NCI-H187 (cell line): Measurements from ENCODE around the gene NMD3.
"Not testable (repeated sequence)": the region's sequence is repeated elsewhere in the genome, so short reads cannot be mapped to it uniquely, and the experiment has no call there.

ENCODE experiments used
- DNase-seq, 2 experiments: peaks; one replicate each; lab custom pipeline; 2025; lab: John Stamatoyannopoulos, UW

The NMD3 gene

DNA sequence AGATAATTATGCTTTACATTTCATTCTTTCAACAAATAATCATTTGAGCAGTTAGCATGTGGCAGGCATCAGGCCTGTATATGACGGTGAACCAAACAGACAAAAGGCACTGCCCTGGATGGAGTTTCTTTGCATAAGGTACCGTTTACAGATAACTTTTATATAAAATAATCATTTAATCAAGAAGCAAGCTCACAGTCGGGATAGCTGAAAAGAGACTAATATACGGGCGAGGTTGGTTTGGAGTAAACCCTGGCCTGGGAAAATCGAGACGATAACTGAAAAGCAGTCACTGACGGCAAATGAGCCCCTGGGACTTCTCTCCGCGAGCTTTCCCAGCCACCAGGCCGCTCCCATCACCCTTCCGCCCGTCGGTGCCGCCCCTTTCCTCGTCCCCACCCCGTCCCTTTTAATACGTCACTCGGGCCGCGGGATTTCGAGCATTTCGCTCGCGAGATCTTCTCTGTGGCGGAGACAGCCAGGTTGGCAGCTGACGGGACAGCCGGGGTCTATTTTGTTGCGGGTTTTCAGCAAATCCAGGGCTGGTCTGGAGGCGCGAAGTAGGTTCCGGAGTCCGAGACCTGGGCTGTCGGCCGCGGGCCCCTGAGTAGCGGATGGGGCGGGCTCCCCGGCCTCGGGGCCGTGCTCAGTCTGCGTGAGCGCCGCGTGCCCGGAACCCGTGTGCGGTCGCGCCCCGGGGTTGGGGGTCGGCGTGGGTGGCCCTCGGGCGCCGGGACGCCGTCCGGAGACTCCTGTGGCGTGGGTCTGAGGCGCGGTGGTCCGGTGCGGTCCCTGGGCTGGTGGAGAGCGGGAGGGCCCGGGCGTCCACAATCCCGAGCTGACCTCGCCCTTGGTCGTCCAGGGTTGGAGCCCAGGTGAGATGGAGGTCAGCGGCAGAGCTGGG is at the start of gene NMD3:
Gene NMD3 (plus strand): TSS at position 462 of the 904 bp plus-strand sequence. CDS start 703 bp downstream, outside the sequence.
- peak; percentile 54 to 88 for DNase-seq

DNA sequence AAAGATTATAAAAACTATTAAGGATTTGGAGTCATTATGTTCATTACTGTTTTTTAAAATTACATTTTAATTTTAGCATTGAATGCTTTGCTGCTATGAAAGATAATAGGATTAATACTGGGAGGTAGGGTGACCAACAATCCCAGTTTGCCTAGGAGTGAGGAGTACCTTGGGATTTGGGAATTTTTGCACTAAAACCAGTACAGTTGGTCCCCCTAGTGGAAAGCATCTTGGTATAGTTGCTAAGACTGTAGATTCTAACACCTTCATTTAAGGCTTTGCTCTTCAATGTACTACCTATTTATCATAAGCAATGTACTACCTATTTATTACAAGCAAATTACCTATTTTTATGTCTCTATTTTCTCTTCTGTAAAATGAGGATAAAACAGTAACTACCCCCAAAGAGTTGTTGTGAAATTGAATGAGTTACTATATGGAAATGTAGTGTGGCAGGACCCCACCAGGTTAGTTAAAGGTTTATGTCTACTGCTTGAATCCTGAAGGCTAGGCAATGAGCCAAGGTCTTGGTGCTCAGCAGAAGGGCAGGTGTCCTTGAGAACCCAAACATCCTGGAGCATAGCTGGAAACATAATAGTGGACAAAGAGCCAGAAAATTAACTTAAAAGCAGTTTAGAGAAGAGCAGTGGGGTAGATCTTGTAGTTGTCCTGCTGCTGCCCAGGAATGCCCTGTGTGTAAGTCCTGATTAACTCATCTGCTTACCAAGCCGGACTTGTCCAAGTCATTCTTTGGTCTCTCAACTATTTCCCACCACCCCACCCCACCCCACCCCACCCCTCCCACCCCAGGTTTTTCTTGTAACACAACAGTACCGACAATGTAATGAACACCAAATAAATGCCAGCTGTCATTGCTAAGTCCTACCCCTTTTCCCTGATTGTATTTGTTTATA is 49.2 kb upstream of the NMD3 start:
- DNase-seq, result no peak

DNA sequence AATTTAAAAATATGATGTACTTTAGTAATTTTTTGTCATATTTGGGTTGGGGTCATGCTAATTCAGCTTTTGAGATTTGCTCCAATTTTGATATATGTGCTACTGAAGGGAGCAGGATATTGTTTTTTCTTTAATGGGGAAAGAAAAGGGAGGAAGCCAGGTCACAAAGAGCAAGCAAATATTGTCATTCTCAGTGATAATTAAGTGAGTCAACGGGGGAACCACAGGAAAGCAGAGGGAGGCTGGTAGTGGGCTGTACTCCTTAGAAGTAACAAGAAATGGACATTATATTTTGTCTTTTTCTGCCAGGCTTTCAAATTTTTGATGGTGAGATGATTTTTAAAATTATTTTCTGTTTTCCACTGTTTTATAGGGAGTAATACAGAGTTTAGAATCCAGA is 45.6 kb upstream of the NMD3 start:
- no peak for DNase-seq

DNA sequence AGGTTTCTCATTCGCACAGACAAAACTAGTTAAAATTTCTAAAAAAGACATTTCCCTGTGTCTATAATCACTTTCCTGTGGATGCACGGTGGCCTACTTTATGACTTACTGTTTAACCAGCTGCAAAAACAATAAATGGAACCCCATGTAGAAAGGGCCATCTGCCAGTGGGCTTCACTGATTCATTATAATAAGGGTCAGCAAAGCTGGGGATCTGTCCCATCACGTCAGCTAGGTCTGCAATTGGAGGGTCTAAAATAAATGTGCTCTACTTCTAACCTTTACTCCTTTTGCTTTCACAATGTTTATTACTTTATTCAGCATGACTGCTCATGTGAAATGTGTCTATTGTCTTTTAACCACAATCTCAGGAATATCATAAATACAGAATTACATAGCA is 43.1 kb upstream of the NMD3 start:
- no peak for DNase-seq

DNA sequence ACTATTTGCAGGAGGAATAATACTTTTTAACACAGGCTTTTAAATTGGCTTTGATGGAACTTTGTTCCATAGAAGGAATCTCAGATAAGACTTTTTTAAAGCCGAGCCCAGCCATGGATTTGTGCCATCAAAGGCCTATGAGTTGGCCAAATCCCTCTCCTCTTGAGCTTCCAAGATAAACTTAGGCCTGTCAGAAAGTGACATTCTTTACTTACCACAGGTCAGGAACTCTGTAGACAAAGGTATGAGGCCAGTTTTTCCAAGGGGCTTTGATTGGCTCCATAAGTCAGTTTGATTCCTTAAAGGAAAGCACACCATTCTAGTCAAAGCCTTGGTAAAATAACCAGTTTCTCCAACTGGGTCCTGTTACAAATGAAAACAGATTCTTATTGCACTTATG is 39.7 kb upstream of the NMD3 start:
- not testable (repeated sequence) for DNase-seq

DNA sequence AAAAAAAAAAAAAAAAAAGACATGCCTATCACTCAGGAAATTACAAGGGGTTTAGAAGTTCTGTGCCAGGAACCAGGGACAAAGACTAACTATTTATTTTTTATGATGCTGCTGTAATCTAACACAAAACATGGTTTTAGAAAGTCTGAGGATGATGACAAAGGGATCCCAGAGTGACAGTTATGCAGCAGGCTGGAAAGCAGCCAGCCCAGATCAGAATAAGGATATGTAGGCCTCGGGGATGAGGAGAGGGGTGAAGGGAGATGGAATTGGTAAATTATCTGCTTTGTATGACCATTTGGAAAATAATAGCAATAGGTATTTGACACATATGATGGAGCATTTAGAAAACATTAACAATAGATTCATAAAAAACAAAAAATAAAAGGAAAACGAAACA is 34.1 kb upstream of the NMD3 start:
- no peak for DNase-seq

DNA sequence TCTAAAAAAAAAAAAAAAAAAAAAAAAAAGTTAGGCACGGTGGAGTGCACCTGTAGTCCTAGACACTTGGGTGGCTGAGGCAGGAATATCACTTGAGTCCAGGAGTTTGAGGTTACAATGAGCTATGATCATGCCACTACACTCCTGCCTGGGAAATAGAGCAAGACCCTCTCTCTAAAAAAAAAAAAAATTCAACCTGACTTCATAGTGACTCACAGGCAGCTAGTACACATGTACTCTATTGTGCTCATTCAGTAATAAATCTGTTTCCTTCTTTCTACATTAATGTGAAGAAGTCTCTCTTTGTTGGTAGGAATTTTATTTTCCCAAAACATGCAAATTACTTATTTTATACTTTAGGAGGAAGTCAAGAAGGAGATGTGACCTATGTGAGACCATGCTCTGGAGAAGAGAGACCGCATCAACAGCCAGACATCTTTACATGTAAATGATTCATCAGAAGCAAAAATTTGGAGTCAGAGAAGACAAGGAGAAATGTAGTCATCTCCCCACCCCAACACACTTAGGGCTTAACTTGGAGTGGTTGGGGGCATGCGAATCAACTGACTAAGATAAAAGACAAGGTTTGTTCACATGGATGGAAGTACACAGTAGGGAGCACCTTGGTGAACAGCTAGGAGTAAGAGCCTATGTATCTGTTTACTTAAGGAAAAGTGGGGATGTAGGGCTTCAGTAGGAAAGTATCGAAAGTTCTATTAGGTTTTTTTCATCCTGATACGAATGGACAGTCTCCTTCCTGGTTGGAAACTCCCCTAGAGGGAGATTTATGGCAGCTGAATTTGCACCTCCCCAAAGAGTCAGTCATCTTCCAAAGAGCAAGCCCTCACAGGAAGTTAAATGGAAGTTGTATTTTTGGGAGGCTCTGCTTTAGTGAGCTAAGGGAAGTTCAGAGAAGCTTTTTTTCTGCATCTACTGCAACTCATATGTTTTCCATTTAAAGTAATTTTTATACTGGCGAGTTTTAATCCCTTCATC is 23.0 kb upstream of the NMD3 start:
- DNase-seq, result no peak

DNA sequence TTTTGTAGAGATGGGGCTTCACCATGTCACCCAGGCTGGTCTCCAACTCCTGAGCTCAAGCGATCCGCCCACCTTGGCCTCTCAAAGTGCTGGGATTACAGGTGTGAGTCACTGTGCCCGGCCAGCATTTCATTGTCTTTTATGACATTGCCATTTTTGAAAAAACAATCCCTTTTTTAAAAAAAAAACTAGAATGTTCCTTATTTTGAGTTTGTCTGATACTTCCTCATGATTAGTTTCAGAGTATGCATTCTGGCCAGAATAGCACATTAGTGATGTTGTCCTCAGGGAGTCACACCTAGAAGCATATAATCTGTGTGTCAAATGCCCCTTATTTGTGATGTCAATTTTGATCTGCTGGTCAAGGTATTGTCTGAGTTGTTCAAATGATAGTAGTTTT is 21.2 kb upstream of the NMD3 start:
- DNase-seq, result no peak

DNA sequence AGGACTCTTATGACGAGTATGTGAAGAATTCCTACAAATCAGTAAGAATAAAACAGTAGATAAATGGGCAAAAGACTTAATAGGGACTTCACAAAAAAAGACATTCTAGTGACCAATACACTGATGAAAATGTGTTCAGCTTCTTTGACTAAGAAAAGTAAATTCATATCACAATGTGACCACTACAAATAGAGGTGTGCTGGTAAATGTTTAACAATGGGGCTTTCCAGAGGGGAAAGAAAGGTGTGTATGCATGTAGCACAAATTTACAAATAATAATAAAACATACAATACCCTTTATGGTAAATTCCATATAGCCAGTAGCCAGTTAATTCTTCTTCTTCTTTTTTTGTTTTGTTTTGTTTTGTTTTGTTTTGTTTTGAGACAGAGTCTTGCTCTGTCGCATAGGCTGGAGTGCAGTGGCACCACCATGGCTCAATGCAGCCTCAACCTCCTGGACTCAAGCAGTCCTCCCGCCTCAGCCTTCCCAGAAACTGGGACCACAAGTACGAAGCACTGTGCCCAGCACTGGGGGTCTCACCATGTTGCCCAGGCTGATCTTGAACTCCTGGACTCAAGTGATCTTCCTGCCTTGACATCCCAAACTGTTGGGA is 17.5 kb upstream of the NMD3 start:
- DNase-seq, result no peak

DNA sequence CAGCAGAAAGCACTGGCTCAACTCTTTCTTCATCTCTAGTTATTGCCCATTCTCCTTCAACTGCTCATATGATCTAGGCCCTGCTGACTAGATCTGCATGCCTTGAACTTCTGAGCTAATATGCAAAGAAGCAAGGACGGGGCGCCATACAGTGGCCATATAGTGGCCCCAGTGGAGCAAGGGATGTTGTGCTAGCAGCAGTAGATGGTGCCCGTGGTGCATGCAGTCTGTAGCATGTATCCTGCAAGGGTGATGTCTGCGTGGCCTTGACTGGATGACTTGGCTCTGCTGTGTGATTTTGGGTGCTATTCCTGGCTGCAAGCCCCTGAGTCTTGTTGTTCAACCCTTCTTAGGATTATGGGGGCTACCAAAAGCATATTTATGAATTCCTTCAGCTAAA is 12.2 kb upstream of the NMD3 start:
- no peak for DNase-seq

DNA sequence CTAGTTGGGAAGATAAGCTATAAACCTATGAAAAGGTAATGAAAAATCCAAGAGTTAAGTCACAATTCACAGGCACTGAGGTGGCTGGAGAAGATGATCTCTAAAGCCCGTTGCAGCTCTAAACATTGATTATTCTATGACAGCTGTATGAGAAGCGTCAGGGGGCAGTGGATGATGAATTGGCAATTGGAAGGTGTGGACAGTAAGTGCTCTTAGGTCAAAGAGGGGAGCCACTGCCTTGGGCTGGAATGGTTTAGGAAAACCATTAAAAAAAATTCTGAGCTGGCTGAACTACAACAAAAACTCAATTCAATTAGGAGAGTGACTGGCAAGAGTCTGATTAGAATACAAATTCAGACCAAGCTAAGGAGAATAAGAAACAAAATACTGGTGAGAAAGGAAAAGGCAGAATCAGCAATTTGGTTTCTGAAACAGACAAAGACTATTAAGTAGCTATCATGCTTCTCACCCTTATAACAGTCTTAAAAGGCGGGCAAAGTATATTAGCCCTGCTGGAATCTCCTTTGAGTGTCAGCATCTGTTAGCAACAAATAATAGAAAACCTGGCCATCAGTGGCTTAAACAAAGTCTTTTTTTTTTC is 8.8 kb upstream of the NMD3 start:
- DNase-seq, result no peak

DNA sequence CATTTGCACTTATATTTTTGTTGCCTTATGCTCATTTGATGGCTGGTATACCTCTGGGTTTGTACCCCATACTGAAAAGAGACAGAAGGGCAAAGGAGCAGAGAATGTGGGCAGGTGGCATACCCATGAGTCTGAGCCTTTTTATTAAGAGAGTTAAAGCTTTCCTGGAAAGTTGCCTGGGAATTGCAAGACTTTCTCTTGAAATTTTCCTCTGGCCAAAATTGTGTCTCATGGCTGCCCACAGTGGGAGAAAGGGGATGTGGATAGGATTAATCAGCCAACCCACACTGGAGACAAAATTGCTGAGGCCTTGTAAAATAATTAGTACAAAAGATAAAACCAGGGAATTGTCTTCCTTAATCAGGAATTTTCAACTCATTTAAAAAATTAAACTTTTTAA is 8.2 kb upstream of the NMD3 start:
- DNase-seq, result no peak

DNA sequence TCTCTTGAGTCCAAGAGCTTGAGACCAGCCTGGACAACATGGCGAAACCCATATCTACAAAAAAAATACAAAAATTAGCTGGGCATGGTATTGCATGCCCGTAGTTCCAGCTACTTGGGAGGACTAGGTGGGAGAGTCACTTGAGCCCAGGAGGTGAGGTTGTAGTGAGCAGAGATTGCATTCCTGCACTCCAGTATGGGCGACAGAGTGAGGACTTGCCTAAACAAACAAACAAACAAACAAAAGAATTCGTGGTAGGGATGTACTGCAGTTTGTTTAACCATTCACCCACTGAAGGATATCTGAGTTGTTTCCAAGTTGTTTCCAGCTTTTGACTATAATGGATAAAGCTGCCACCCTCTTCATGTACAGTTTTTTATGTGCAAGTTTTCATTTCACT is 7.5 kb upstream of the NMD3 start:
- DNase-seq, result no peak

DNA sequence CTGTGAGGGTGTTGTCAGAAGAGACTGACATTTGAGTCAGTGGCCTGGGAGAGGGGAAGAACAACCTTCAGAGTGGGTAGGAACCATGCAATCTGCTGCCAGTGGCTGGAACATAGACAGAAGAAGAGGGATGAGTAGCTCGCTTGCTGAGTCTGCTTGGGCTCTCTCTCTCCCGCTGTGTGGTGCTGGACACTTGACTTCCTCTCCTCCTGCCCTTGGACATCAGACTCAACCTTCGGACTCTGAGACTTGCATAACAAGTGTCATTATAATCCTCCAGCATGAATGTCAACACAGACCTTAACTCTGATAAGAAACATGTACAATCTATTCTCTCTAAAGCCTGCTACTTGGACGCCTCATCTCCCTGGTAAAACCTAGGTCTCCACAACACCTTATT is 5.9 kb upstream of the NMD3 start:
- no peak for DNase-seq

DNA sequence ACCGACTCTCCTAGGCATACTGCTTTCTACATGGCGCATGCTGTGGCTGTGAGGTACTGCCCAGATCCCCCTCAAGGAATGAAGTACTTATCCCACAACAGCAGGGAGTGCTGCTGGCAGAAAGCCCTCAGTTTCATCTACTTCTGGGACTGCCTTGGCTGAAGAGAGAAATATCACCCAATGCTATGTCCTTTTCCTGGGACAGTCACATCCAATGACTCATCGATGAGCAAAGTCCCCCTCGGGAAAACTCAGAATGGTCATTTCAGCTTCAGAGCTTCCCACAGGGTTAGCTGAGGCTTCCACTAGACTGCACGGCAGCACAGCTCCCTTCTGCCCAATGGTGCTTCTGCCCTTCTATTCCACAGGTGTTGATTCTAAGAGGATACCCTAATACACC is 3.6 kb upstream of the NMD3 start:
- no peak for DNase-seq

DNA sequence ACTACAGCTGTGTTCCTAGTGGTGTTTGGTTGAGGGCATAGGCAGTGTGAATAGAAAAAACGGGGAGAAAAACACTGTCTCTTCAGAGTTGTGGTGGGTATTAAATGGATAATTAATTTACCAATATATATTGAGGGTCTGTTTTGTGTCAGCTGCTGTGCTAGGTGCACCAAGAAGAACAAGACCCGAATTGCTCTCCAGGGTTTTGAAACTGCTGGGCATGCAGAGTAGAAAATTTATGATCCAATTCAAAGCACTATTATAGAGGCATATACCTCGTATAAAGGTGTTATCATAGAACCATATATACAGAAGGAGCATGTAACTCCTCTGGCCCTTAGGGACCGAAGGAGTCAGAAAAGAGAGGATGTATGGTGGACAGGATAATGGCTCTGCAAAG is 1.6 kb upstream of the NMD3 start:
- no peak for DNase-seq

DNA sequence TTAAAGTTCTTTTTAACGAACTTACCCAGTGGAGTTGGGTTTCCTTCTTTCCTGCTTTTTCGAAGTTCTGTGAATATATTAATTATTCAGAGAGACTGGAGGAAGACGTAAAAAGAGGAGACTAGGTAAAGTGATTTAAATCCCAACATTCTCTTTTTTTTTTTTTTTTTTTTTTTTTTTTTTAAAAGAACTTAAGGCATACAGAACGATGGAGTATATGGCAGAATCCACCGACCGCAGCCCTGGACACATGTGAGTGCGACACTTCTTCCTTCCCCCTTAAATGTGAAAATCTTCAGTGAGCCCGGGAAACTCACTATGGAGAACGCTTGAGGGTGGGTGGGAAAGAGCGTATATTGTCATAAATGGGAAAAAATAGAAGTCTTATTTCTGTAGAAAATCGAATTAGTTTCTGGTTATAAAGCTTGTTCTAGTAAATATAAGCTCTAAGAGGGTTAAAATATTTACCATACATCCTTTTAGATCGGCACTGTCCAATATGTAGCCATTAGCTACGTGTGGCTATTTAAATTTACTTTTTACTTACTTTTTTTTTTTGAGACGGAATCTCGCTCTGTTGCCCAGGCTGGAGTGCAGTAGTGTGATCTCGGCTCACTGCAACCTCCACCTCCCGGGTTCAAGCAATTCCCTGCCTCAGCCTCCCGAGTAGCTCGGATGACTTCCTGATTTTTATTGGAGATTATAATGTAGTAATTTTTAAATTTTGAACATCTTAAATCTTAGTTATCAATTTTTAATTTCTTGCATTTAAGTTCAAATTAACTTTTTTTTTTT is 892 bp downstream of the NMD3 start:
- no peak for DNase-seq

DNA sequence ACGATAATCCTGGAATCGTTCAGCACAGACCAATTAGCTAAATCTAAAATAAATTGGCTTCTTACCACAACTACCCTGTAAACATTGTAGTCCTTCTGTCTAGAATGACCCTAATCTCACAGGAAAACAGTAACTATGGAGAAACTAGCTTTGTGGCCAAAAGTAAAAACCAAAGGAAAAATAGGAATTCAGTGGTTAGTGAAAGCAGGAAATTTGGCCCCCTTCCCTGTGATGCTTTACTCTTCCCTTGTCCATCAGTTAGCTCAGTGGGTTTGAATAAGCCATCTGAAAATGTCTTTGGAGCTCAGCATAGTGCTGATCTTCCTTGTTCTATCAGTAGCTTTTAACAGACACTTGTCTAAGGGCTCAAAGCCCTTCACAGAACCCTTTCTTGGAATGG is 1.6 kb downstream of the NMD3 start:
- DNase-seq, result no peak

DNA sequence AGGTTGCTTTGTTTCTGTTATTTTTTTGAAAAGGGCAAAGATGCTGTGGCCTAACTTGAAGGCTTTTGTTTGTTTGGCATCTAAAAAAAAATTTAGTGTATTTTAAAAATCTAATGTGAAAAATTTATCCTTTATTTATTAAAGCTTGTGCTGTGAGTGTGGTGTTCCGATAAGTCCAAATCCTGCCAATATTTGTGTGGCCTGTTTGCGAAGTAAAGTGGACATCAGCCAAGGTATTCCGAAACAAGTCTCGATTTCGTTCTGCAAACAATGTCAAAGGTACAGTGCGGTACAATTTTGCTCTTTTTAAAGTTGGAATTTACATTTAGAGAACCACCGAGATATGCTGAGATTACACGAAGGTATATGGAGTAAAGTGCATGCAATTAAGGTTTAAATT is 3.7 kb downstream of the NMD3 start:
- no peak for DNase-seq

DNA sequence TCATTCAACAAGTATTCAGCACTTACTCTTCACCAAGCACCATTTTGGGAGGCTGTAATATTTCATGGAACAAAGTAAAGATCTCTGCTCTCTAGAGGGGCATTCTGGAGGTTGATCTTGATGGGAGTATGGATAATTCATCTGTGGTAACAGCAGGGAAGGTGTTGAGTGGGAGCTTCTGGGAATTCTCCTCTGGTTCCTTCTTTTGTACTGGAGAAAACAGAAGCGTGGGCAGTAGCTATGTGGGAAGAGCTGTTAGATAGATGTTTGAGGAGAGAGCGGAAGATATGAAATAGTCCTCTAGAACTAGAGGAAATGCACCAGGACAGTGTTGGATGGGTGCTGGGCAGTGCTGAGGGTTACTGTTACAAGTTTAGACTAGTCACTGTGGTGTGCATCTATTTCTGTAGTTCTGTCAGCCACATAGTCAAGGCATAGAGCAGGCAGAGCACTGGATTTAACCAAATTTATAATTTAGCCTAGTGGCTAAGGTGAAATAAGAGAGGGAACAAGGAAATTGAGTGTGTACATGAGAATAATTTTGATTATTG is 9.6 kb downstream of the NMD3 start:
- DNase-seq, result no peak
